Thyroid gland (tissue), 4 donors: ENCODE results near the gene COL27A1. TPM values are rescaled to one million over a fixed set of nuclear protein-coding genes. Genes with fewer than 3 reads are reported as not detected.

ENCODE experiments used
- DNase-seq, 2 donors: peaks; one replicate each; pipeline ENCODE4 v3.0.0-alpha.2; 2019
- H3K27ac ChIP-seq, 3 donors: fragments of 200-600 bp; sonication (generic); 1 replicate in 2 of 3; 2 replicates in 1 of 3; pipeline ENCODE4 v1.5.1; 2016 to 2019; ENCODE audit warnings: mild to moderate bottlenecking in 1 of 3, moderate library complexity in 1 of 3
- H3K27me3 ChIP-seq: fragments of 200-600 bp; sonication (generic); one replicate; pipeline ENCODE4 v1.5.1; 2019
- H3K36me3 ChIP-seq, 2 donors: fragments of 200-600 bp; sonication (generic); one replicate each; pipeline ENCODE4 v1.5.1; 2016 to 2019
- H3K4me1 ChIP-seq, 2 donors: fragments of 200-600 bp; sonication (generic); one replicate each; pipeline ENCODE4 v1.5.1; 2017 to 2019
- H3K4me3 ChIP-seq, 3 donors: fragments of 200-600 bp; sonication (generic); replicated peaks in 1 of 3; 1 replicate in 2 of 3; 2 replicates in 1 of 3; pipeline ENCODE4 v1.5.1; 2016; ENCODE audit warnings: mild to moderate bottlenecking in 1 of 3
- H3K9me3 ChIP-seq: fragments of 200-600 bp; sonication (generic); one replicate; pipeline ENCODE4 v1.5.1; 2017
- CTCF ChIP-seq, 6 experiments: fragments of 200-600 bp in 3 of 6; fragments of 450-650 bp in 3 of 6; sonication (generic) in 3 of 6; IDR thresholded peaks; one replicate each; pipeline ENCODE4 v1.5.1; 2016 to 2019; ENCODE audit warnings: antibody characterized with exemption in 6 of 6, mild to moderate bottlenecking in 2 of 6, inconsistent platforms in 1 of 6, moderate library complexity in 1 of 6
- POLR2A ChIP-seq, 2 donors: fragments of 450-650 bp; IDR thresholded peaks; one replicate each; pipeline ENCODE4 v1.6.1; 2017; ENCODE audit warnings: antibody characterized with exemption in 2 of 2, mild to moderate bottlenecking in 2 of 2, moderate library complexity in 1 of 2
- WGBS, 2 donors: methylation state at CpG; one replicate each; pipeline ENCODE4 v1.1.5; 2017; 5-methylcytosine and 5-hydroxymethylcytosine counted together
- intact Hi-C: fragments of 100-400 bp; cut with DNase I; formaldehyde crosslinking; loops from one replicate; pipeline ENCODE4 v1.15.1; 2023
- total RNA-seq, 4 donors: library from RNA; depleted of rRNA; stranded (reverse); fragments of >200 nt; gene quantifications; one replicate each; pipeline ENCODE4 v1.2.3, GENCODE V29; 2016

The COL27A1 gene
- total RNA-seq, 4 donors from 2014 or later = 6.7 to 32.5 (median 10.6) TPM

DNA sequence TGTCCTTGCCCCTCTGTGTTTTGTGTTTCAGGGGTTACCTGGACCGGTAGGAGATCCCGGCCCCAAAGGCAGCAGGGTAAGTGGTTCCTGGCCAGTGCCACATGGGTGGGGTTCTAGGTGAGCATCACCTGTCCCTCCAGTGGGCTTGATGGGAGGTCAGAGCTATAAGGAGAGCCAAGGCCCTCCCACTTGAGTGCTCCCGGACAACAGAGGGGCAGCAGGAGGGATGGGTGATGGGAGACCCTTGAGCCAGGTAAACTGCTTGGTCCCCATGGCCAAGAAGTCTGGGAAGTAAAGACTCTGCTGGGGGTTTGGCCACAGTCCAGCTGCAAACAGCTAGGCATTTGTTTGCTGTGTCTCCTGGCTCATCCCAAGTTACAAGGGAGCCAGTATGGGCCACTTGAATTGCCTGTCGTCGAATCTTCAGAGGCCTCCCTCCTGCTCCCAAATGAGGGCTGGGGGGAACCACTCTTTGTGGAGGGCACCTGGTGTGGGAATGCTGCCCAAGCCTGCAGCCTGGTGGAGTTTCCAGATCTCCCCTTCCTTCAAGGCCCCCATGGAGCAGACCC is 51.0 kb downstream of the COL27A1 start:
- Histone ChIP-seq H3K4me3 (no peak overlapping the region), H3K27ac (no peak overlapping the region), H3K27me3 (no peaks in the 10 kb centered on the region), H3K4me1 (no peaks in the 10 kb centered on the region), H3K9me3 (no peaks in the 10 kb centered on the region), H3K36me3 (no peaks in the 10 kb centered on the region)
- intact Hi-C loops = no loop called here
- DNase-seq = no peak
- WGBS, 2 donors = 71 to 83% methylated on average over 5 of the region's 5 CpGs
- no peak for TF ChIP-seq POLR2A (IDR thresholded peaks at IDR 0.05)
- no peak for TF ChIP-seq CTCF (IDR thresholded peaks at IDR 0.05)

DNA sequence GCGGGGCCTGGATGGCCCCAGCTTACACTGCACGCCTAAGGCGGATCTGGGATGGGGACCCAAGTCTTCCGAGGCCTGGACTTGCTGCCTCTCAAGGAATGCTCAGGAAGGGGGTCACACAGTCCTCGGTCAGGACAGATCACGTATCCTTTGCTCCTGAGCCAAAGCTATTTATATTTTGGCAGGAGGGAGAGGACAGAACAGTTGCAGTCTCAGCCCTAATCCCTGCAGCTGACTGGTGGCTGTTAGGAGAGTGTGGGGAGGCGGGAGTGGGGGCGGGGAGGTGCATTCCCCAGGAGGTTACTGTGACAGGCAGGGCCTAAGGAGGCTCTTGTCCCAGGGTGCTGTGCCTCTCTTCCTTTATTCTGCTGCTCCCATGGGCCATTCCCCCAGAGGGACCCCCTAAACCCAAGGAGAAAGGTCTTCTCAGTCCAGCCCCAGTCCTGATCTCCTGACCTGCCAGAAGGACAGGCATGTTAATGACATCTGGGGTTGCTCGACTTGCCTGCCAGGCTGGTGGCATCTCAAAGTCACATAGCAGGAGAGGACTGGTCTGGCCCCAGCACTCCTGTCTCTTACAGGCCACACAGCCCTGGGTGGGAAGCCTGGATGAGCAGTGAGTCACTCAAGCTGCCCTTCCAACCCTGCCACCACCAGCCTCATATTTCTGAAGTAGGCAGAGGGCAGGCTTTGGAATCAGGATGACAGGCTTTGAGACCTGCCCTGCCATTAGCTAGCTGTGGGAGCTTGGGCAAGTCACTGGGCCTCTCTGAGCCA is 51.9 kb downstream of the COL27A1 start:
- no peak overlapping the region for H3K4me3 ChIP-seq
- H3K36me3 ChIP-seq = no peaks in the 10 kb centered on the region
- no peak for TF ChIP-seq CTCF (IDR thresholded peaks at IDR 0.05)
- TF ChIP-seq POLR2A (IDR thresholded peaks at IDR 0.05) = no peak
- H3K27ac ChIP-seq = no peak overlapping the region
- H3K27me3 ChIP-seq = no peaks in the 10 kb centered on the region
- H3K9me3 ChIP-seq = no peaks in the 10 kb centered on the region
- no peak for DNase-seq
- 77 to 89% methylated on average over 9 of the region's 9 CpGs for WGBS, 2 donors
- intact Hi-C loops = no loop called here
- H3K4me1 ChIP-seq = no peaks in the 10 kb centered on the region

GRCh38 chr9:114207845-114208244 is 52.5 kb downstream of the COL27A1 start:
- 87 to 96% methylated on average over 6 of the region's 6 CpGs for WGBS, 2 donors
- Histone ChIP-seq H3K4me3 (no peak overlapping the region), H3K27me3 (no peaks in the 10 kb centered on the region), H3K36me3 (no peaks in the 10 kb centered on the region), H3K9me3 (no peaks in the 10 kb centered on the region), H3K4me1 (no peaks in the 10 kb centered on the region), H3K27ac (no peak overlapping the region)
- intact Hi-C loops = no loop called here
- no peak for DNase-seq
- TF ChIP-seq POLR2A (IDR thresholded peaks at IDR 0.05) = no peak
- TF ChIP-seq CTCF (IDR thresholded peaks at IDR 0.05) = no peak

DNA sequence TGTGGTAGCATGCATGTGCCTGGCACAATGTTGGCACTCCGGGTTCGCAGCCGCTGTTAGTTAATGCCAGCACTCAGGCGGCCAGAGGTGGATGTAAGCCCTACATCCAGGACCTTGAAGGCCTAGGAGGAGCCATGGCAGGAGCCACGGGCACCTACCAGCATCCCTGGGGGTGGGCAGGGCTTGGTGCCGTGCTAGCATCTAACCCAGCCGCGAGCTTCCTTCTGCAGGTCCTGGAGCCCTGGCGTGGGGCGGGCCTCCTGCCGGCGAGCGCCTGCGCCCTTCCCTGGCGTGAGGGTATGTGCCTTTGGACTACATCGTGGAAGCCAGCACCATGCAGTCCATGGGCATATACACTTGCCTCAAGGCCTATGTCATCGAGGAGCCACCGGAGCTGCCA is 53.8 kb downstream of the COL27A1 start:
- TF ChIP-seq POLR2A (IDR thresholded peaks at IDR 0.05) = no peak
- no peak for TF ChIP-seq CTCF (IDR thresholded peaks at IDR 0.05)
- H3K4me3 ChIP-seq = no peak overlapping the region
- no peaks in the 10 kb centered on the region for H3K4me1 ChIP-seq
- no peak for DNase-seq
- 88 to 100% methylated on average over 5 to 6 of the region's 18 CpGs for WGBS, 2 donors
- intact Hi-C loops = no loop called here
- no peaks in the 10 kb centered on the region for H3K9me3 ChIP-seq
- H3K27me3 ChIP-seq = no peaks in the 10 kb centered on the region
- H3K36me3 ChIP-seq = no peaks in the 10 kb centered on the region
- no peak overlapping the region for H3K27ac ChIP-seq

DNA sequence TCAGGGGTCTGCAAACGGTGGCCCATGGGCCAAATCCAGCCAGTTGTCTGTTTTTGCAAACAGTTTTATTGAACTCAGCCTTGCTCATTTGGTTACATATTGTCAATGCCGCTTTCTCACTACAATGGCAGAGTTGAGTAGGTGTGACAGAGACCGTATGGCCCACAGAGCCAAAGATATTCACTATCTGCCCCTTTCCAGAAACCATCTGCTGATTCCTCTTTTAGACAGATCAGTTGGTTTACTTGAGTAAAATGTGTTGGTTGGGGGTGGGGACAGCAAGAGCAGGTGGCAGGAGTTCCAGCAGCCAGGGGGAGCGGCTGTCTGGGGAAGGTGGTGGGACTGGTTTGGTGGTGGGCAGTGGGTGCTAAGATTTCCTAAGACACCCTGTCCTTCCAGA is 54.8 kb downstream of the COL27A1 start:
- no peaks in the 10 kb centered on the region for H3K27me3 ChIP-seq
- TF ChIP-seq POLR2A (IDR thresholded peaks at IDR 0.05) = no peak
- TF ChIP-seq CTCF (IDR thresholded peaks at IDR 0.05) = no peak

More for the DNA sequence above, 54.8 kb downstream of the COL27A1 start:
- H3K9me3 ChIP-seq = no peaks in the 10 kb centered on the region
- WGBS, 2 donors = 92 to 95% methylated on average over 4 of the region's 4 CpGs
- no peak overlapping the region for H3K4me3 ChIP-seq
- no peaks in the 10 kb centered on the region for H3K36me3 ChIP-seq
- intact Hi-C loops = no loop called here
- DNase-seq = no peak
- peaks cover 0 to under 1% of the 10 kb centered on the region in 2 donors for H3K4me1 ChIP-seq
- no peak overlapping the region for H3K27ac ChIP-seq
